GM23338 (cell line): ENCODE measurements around the gene GPR32. TPM values are rescaled to one million over a fixed set of nuclear protein-coding genes. Genes with fewer than 3 reads are reported as not detected.

ENCODE experiments used
- ATAC-seq: fragments of 200-7000 bp; cut with Tn5 transposase; 3 replicates; pipeline ENCODE4 v1.9.1; 2020
- DNase-seq: peaks from one replicate; pipeline ENCODE4 v3.0.0-alpha.2; 2015; ENCODE audit warnings: low spot score
- H2AFZ ChIP-seq: fragments of 200-600 bp; sonication (generic); 2 replicates; pipeline ENCODE4 v1.8.0; 2016; ENCODE audit warnings: antibody characterized with exemption, mild to moderate bottlenecking, moderate library complexity
- H3F3A ChIP-seq: fragments of 200-600 bp; sonication (generic); replicated peaks from 2 replicates; pipeline ENCODE4 v1.8.0; 2017; ENCODE audit warnings: antibody characterized with exemption, mixed run types, low read depth
- H3K27ac ChIP-seq: fragments of 200-600 bp; sonication (generic); 2 replicates; pipeline ENCODE4 v1.6.1; 2016; ENCODE audit warnings: low read depth
- H3K27me3 ChIP-seq: fragments of 200-600 bp; sonication (generic); 2 replicates; pipeline ENCODE4 v1.8.0; 2016; ENCODE audit warnings: mild to moderate bottlenecking, mixed run types, moderate library complexity; ENCODE audit not compliant: insufficient read depth
- H3K36me3 ChIP-seq: fragments of 200-600 bp; sonication (generic); 2 replicates; pipeline ENCODE4 v1.8.0; 2016; ENCODE audit warnings: mild to moderate bottlenecking; ENCODE audit not compliant: insufficient read depth
- H3K4me1 ChIP-seq: fragments of 200-600 bp; sonication (generic); 2 replicates; pipeline ENCODE4 v1.8.0; 2016; ENCODE audit warnings: mild to moderate bottlenecking, moderate library complexity; ENCODE audit not compliant: insufficient read depth
- H3K4me2 ChIP-seq: fragments of 200-600 bp; sonication (generic); 2 replicates; pipeline ENCODE4 v1.7.1; 2017; ENCODE audit warnings: mixed run types
- H3K4me3 ChIP-seq: fragments of 200-600 bp; sonication (generic); 2 replicates; pipeline ENCODE4 v1.6.1; 2016; ENCODE audit warnings: mixed run types
- H3K79me2 ChIP-seq: fragments of 200-600 bp; sonication (generic); replicated peaks from 2 replicates; pipeline ENCODE4 v1.8.0; 2017; ENCODE audit warnings: mild to moderate bottlenecking; ENCODE audit not compliant: insufficient read depth
- H3K9me2 ChIP-seq: fragments of 200-600 bp; sonication (generic); 2 replicates; pipeline ENCODE4 v1.8.0; 2017; ENCODE audit not compliant: insufficient read depth
- H4K20me1 ChIP-seq: fragments of 200-600 bp; sonication (generic); replicated peaks from 2 replicates; pipeline ENCODE4 v1.8.0; 2017; ENCODE audit warnings: mild to moderate bottlenecking; ENCODE audit not compliant: insufficient read depth
- H3K27ac Mint-ChIP-seq: 2 replicates; pipeline ENCODE4 v1.8.0; 2020; ENCODE audit warnings: inconsistent platforms, mild to moderate bottlenecking, moderate library complexity, mixed read lengths
- H3K27me3 Mint-ChIP-seq: 3 replicates; pipeline ENCODE4 v1.8.0; 2022; ENCODE audit warnings: low read depth, mild to moderate bottlenecking, moderate library complexity, mixed read lengths, inconsistent platforms; ENCODE audit not compliant: insufficient read depth, poor library complexity
- H3K36me3 Mint-ChIP-seq: 3 replicates; pipeline ENCODE4 v1.8.0; 2021; ENCODE audit warnings: low read depth, mild to moderate bottlenecking, inconsistent platforms, moderate library complexity, mixed read lengths
- H3K4me1 Mint-ChIP-seq: 3 replicates; pipeline ENCODE4 v1.8.0; 2020; ENCODE audit warnings: mild to moderate bottlenecking, inconsistent platforms, mixed read lengths
- H3K4me3 Mint-ChIP-seq: 3 replicates; pipeline ENCODE4 v1.8.0; 2021; ENCODE audit warnings: moderate library complexity, mild to moderate bottlenecking, inconsistent platforms, mixed read lengths
- H3K9me3 Mint-ChIP-seq: 3 replicates; pipeline ENCODE4 v1.8.0; 2020; ENCODE audit warnings: moderate library complexity, mild to moderate bottlenecking, inconsistent platforms, mixed read lengths
- CREB1 ChIP-seq: fragments of 250-450 bp; sonication (Bioruptor Pico); IDR thresholded peaks from 2 replicates; pipeline ENCODE4 v1.5.0; 2020; ENCODE audit warnings: low read depth, mild to moderate bottlenecking, moderate library complexity
- EZH2 ChIP-seq: fragments of 200-600 bp; sonication (generic); IDR thresholded peaks from one replicate; pipeline ENCODE4 v1.8.0; 2017; ENCODE audit warnings: antibody characterized with exemption, mild to moderate bottlenecking, low read depth; ENCODE audit not compliant: unreplicated experiment
- EZH2phosphoT487 ChIP-seq: fragments of 200-600 bp; sonication (generic); IDR thresholded peaks from one replicate; pipeline ENCODE4 v1.8.1; 2018; ENCODE audit warnings: antibody characterized with exemption; ENCODE audit not compliant: unreplicated experiment
- JUNB ChIP-seq: IDR thresholded peaks from one replicate; pipeline ENCODE4 v1.6.1; 2016; ENCODE audit warnings: antibody characterized with exemption; ENCODE audit not compliant: unreplicated experiment
- NANOG ChIP-seq: IDR thresholded peaks from 2 replicates; pipeline ENCODE4 v1.6.1; 2016; ENCODE audit warnings: antibody characterized with exemption, borderline replicate concordance
- POLR2AphosphoS5 ChIP-seq: IDR thresholded peaks from 2 replicates; pipeline ENCODE4 v1.6.1; 2016; ENCODE audit warnings: antibody characterized with exemption, low read depth
- STAT1 ChIP-seq: IDR thresholded peaks from one replicate; pipeline ENCODE4 v1.6.1; 2016; ENCODE audit warnings: antibody characterized with exemption; ENCODE audit not compliant: unreplicated experiment
- ZNF331 ChIP-seq: fragments of 250-450 bp; sonication (Bioruptor Pico); IDR thresholded peaks from 2 replicates; pipeline ENCODE4 v1.5.0; 2020; ENCODE audit warnings: low read depth, mild to moderate bottlenecking, moderate library complexity
- polyA plus RNA-seq: library from polyadenylated mRNA; unstranded; fragments of >200 nt; fragmentation: Nextera tagmentation; extraction: Ambion mirVana; gene quantifications from 2 replicates; pipeline ENCODE4 v1.2.1, GENCODE V29; 2016
- total RNA-seq: library from RNA; depleted of rRNA; stranded (reverse); fragments of >200 nt; shearing (Covaris generic); gene quantifications from 2 replicates; pipeline ENCODE4 v1.2.3, GENCODE V29; 2014
- TF ChIP-seq, protein P1 (sequence below): IDR thresholded peaks from 2 replicates; pipeline ENCODE4 v1.6.1; 2016; ENCODE audit warnings: antibody characterized with exemption
- TF ChIP-seq, protein P2 (sequence below), 2 experiments: fragments of 200-600 bp in 1 of 2; sonication (generic) in 1 of 2; conservative IDR thresholded peaks; 2 replicates each; pipeline versions ENCODE4 v1.5.1 to v1.6.1; 2016 to 2017; ENCODE audit warnings: antibody characterized with exemption in 2 of 2, low read depth in 2 of 2, mild to moderate bottlenecking in 2 of 2, moderate library complexity in 1 of 2
- TF ChIP-seq, protein P3 (sequence below): fragments of 250-450 bp; sonication (Bioruptor Pico); IDR thresholded peaks from 2 replicates; pipeline ENCODE4 v1.5.0; 2020; ENCODE audit warnings: mild to moderate bottlenecking, moderate library complexity

The GPR32 gene
- total and polyA plus RNA-seq, 2 experiments from 2014 or later, result not detected

DNA sequence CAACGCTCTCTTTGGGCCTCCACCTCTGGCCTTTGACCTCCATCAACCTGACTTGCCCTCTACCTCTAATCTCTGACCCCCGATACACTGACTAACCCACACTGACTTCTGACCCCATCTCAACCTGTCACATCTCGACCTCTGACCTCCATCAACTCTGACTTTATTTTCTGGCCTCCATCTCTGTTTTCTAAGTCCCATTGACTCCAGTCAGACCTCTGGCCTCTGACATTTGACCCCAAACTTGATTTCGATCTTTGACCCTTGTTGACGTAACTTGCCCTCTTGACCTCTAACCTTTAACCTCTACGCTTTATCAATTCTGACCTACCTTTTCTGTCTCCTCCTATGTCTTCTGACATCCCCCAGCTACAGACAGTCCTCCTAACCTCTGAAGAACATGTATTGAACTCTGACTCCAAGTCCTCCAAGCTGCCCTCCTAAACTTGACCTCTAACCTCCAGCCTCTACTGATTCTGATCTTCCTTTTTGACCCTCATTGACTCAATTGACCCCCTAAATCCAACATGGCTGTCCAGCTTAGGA, 20.7 kb downstream of the GPR32 start:
- no peak for ATAC-seq
- no peak overlapping the region; the same call in 2 of the 3 replicates for H3K4me3 Mint-ChIP-seq
- peaks cover 6% of the 10 kb centered on the region; the same call in 2 of the 3 replicates for H3K4me1 Mint-ChIP-seq

DNA sequence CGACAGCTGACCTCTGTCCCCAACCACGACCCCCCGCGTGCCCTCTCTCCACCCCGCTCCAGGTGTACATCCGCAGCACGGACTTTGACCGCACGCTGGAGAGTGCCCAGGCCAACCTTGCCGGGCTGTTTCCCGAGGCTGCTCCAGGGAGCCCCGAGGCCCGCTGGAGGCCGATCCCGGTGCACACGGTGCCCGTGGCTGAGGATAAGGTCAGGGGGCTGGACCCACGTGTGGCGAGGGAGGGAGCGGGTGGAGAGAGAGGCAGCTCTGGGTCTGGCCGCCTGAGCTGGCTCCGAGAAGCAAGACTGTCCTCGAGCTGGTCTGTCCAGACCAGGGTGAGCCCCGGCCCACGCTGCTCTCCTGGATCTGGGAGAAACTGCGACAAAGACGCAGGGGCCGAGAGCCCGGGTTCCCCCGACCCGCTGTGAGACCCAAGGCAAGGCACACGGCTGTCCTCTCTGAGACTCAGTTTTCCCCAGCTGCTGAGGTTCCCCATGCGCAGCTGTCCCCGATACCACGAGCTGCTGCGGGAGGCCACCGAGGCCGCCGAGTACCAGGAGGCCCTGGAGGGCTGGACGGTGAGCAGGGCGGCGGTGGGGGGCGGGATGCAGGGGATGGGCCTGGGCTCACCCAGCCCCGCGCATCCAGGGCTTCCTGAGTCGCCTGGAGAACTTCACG, 21.5 kb downstream of the GPR32 start:
- DNase-seq (no peak), ATAC-seq (no peak)
- Mint-ChIP-seq H3K4me1 (peaks cover 6% of the 10 kb centered on the region; the same call in 2 of the 3 replicates), H3K4me3 (no peak overlapping the region), H3K27me3 (peaks cover 36% of the 10 kb centered on the region), H3K9me3 (peaks cover 12% of the 10 kb centered on the region), H3K36me3 (peaks cover 8% of the 10 kb centered on the region), H3K27ac (no peak overlapping the region)
- no peaks in the 10 kb centered on the region for H3K27me3 ChIP-seq
- H3K27ac ChIP-seq, result no peak overlapping the region
- no peaks in the 10 kb centered on the region for H3K9me2 ChIP-seq
- no peak overlapping the region for H3K4me2 ChIP-seq
- peaks cover 17% of the 10 kb centered on the region for H4K20me1 ChIP-seq
- no peak overlapping the region for H2AFZ ChIP-seq
- no peak overlapping the region for H3K4me3 ChIP-seq
- no peaks in the 10 kb centered on the region for H3K36me3 ChIP-seq
- H3F3A ChIP-seq, result peaks cover 18% of the 10 kb centered on the region
- H3K79me2 ChIP-seq, result no peaks in the 10 kb centered on the region
- peaks cover 9% of the 10 kb centered on the region for H3K4me1 ChIP-seq
- TF ChIP-seq, protein P1, sequence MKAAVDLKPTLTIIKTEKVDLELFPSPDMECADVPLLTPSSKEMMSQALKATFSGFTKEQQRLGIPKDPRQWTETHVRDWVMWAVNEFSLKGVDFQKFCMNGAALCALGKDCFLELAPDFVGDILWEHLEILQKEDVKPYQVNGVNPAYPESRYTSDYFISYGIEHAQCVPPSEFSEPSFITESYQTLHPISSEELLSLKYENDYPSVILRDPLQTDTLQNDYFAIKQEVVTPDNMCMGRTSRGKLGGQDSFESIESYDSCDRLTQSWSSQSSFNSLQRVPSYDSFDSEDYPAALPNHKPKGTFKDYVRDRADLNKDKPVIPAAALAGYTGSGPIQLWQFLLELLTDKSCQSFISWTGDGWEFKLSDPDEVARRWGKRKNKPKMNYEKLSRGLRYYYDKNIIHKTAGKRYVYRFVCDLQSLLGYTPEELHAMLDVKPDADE, result no peak
- no peak for TF ChIP-seq EZH2
- no peak for TF ChIP-seq POLR2AphosphoS5
- TF ChIP-seq, protein P2, sequence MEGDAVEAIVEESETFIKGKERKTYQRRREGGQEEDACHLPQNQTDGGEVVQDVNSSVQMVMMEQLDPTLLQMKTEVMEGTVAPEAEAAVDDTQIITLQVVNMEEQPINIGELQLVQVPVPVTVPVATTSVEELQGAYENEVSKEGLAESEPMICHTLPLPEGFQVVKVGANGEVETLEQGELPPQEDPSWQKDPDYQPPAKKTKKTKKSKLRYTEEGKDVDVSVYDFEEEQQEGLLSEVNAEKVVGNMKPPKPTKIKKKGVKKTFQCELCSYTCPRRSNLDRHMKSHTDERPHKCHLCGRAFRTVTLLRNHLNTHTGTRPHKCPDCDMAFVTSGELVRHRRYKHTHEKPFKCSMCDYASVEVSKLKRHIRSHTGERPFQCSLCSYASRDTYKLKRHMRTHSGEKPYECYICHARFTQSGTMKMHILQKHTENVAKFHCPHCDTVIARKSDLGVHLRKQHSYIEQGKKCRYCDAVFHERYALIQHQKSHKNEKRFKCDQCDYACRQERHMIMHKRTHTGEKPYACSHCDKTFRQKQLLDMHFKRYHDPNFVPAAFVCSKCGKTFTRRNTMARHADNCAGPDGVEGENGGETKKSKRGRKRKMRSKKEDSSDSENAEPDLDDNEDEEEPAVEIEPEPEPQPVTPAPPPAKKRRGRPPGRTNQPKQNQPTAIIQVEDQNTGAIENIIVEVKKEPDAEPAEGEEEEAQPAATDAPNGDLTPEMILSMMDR (conservative IDR thresholded peaks at IDR 0.05; ENCODE audit: low read depth in 2 of 2), result no peak
- TF ChIP-seq EZH2phosphoT487, result no peak
- no peak for TF ChIP-seq CREB1 (CRISPR knock-in tag)
- no peak for TF ChIP-seq JUNB
- no peak for TF ChIP-seq ZNF331 (CRISPR knock-in tag)
- TF ChIP-seq, protein P3, sequence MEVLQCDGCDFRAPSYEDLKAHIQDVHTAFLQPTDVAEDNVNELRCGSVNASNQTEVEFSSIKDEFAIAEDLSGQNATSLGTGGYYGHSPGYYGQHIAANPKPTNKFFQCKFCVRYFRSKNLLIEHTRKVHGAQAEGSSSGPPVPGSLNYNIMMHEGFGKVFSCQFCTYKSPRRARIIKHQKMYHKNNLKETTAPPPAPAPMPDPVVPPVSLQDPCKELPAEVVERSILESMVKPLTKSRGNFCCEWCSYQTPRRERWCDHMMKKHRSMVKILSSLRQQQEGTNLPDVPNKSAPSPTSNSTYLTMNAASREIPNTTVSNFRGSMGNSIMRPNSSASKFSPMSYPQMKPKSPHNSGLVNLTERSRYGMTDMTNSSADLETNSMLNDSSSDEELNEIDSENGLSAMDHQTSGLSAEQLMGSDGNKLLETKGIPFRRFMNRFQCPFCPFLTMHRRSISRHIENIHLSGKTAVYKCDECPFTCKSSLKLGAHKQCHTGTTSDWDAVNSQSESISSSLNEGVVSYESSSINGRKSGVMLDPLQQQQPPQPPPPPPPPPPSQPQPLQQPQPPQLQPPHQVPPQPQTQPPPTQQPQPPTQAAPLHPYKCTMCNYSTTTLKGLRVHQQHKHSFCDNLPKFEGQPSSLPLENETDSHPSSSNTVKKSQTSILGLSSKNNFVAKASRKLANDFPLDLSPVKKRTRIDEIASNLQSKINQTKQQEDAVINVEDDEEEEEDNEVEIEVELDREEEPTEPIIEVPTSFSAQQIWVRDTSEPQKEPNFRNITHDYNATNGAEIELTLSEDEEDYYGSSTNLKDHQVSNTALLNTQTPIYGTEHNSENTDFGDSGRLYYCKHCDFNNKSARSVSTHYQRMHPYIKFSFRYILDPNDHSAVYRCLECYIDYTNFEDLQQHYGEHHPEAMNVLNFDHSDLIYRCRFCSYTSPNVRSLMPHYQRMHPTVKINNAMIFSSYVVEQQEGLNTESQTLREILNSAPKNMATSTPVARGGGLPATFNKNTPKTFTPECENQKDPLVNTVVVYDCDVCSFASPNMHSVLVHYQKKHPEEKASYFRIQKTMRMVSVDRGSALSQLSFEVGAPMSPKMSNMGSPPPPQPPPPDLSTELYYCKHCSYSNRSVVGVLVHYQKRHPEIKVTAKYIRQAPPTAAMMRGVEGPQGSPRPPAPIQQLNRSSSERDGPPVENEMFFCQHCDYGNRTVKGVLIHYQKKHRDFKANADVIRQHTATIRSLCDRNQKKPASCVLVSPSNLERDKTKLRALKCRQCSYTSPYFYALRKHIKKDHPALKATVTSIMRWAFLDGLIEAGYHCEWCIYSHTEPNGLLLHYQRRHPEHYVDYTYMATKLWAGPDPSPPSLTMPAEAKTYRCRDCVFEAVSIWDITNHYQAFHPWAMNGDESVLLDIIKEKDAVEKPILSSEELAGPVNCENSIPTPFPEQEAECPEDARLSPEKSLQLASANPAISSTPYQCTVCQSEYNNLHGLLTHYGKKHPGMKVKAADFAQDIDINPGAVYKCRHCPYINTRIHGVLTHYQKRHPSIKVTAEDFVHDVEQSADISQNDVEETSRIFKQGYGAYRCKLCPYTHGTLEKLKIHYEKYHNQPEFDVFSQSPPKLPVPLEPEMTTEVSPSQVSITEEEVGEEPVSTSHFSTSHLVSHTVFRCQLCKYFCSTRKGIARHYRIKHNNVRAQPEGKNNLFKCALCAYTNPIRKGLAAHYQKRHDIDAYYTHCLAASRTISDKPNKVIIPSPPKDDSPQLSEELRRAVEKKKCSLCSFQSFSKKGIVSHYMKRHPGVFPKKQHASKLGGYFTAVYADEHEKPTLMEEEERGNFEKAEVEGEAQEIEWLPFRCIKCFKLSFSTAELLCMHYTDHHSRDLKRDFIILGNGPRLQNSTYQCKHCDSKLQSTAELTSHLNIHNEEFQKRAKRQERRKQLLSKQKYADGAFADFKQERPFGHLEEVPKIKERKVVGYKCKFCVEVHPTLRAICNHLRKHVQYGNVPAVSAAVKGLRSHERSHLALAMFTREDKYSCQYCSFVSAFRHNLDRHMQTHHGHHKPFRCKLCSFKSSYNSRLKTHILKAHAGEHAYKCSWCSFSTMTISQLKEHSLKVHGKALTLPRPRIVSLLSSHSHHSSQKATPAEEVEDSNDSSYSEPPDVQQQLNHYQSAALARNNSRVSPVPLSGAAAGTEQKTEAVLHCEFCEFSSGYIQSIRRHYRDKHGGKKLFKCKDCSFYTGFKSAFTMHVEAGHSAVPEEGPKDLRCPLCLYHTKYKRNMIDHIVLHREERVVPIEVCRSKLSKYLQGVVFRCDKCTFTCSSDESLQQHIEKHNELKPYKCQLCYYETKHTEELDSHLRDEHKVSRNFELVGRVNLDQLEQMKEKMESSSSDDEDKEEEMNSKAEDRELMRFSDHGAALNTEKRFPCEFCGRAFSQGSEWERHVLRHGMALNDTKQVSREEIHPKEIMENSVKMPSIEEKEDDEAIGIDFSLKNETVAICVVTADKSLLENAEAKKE (CRISPR knock-in tag), result no peak
- TF ChIP-seq STAT1, result no peak
- TF ChIP-seq NANOG, result no peak

More for the DNA sequence above, 20.7 kb downstream of the GPR32 start:
- Mint-ChIP-seq H3K9me3 (peaks cover 16% of the 10 kb centered on the region), H3K36me3 (peaks cover 6% of the 10 kb centered on the region; the same call in 2 of the 3 replicates), H3K27ac (no peak overlapping the region), H3K27me3 (peaks cover 33% of the 10 kb centered on the region)
- TF ChIP-seq STAT1, result no peak
- Histone ChIP-seq H4K20me1 (peaks cover 17% of the 10 kb centered on the region), H3K4me1 (peaks cover 9% of the 10 kb centered on the region), H2AFZ (no peak overlapping the region), H3K36me3 (no peaks in the 10 kb centered on the region), H3K27me3 (no peaks in the 10 kb centered on the region), H3K79me2 (no peaks in the 10 kb centered on the region), H3K9me2 (no peaks in the 10 kb centered on the region), H3F3A (peaks cover 11% of the 10 kb centered on the region), H3K4me3 (no peak overlapping the region), H3K4me2 (no peak overlapping the region), H3K27ac (no peak overlapping the region)
- no peak for DNase-seq
